HG03469 (cell line): Measurements from ENCODE around the gene VAMP1.
"Not testable (repeated sequence)": the region's sequence is repeated elsewhere in the genome, so short reads cannot be mapped to it uniquely, and the experiment has no call there.

Experiments
- ATAC-seq: cut with Tn5 transposase; IDR thresholded peaks from one replicate; pipeline ENCODE4 v1.9.1; 2021; ENCODE audit warnings: mild to moderate bottlenecking, moderate library complexity, moderate number of reproducible peaks; ENCODE audit not compliant: unreplicated experiment

The VAMP1 gene

GRCh38 chr12:6451348-6452244 lies 18.9 kb downstream of the VAMP1 start, which contains the start of gene TAPBPL:
TSS of gene TAPBPL (plus strand) at chr12:6452042. CDS start at chr12:6452249, 207 bp downstream.
- no peak for ATAC-seq

GRCh38 chr12:6450869-6451347 lies 19.6 kb downstream of the VAMP1 start:
- ATAC-seq, result no peak

GRCh38 chr12:6450091-6450868 lies 20.2 kb downstream of the VAMP1 start:
- no peak for ATAC-seq

- ATAC-seq, result no peak
Observed at GRCh38 chr12:6444704-6445688, 25.5 kb downstream of the VAMP1 start, which contains the start of gene CD27. TSS of gene CD27 (plus strand) at chr12:6444955. CDS start at chr12:6445096, 141 bp downstream.

- no peak for ATAC-seq
Observed at GRCh38 chr12:6444031-6444430, 26.4 kb downstream of the VAMP1 start.

- no peak for ATAC-seq
Observed at GRCh38 chr12:6443361-6443983, 27.0 kb downstream of the VAMP1 start.

- no peak for ATAC-seq
Observed at GRCh38 chr12:6442836-6443235, 27.6 kb downstream of the VAMP1 start.

GRCh38 chr12:6440391-6440790 lies 30.1 kb downstream of the VAMP1 start:
- ATAC-seq, result no peak

- ATAC-seq, result no peak
Observed at GRCh38 chr12:6438345-6438744, 32.1 kb downstream of the VAMP1 start.

GRCh38 chr12:6437586-6437985 lies 32.9 kb downstream of the VAMP1 start:
- no peak for ATAC-seq

GRCh38 chr12:6435961-6436715 lies 34.3 kb downstream of the VAMP1 start:
- ATAC-seq, result no peak

- no peak for ATAC-seq
Observed at GRCh38 chr12:6434205-6435140, 36.0 kb downstream of the VAMP1 start.

GRCh38 chr12:6432991-6433390 lies 37.5 kb downstream of the VAMP1 start:
- ATAC-seq, result no peak

- ATAC-seq, result no peak
Observed at GRCh38 chr12:6430124-6430989, 40.1 kb downstream of the VAMP1 start.

GRCh38 chr12:6428326-6428725 lies 42.2 kb downstream of the VAMP1 start:
- ATAC-seq, result no peak

- not testable (repeated sequence) for ATAC-seq
Observed at GRCh38 chr12:6427796-6428195, 42.7 kb downstream of the VAMP1 start.
